GM12878 (cell line): ENCODE measurements around the gene OR5L2. TPM values are rescaled to one million over a fixed set of nuclear protein-coding genes. Genes with fewer than 3 reads are reported as not detected.

Experiments
- ATAC-seq: fragments of 200-7000 bp; cut with Tn5 transposase; 3 replicates; pipeline ENCODE4 v1.9.1; 2020; ENCODE audit warnings: mild to moderate bottlenecking, moderate library complexity
- Bru-seq: library from RNA; stranded (reverse); fragments of 400-500 nt; gene quantifications from one replicate; lab custom pipeline; 2021; lab: Mats Ljungman, UMichigan
- BruChase-seq, 2 experiments: library from RNA; stranded (reverse); fragments of 400-500 nt; gene quantifications; one replicate each; lab custom pipeline; 2021; lab: Mats Ljungman, UMichigan
- BruUV-seq: library from RNA; stranded (reverse); fragments of 400-500 nt; replicated peaks from 2 replicates; lab custom pipeline; 2021; lab: Mats Ljungman, UMichigan
- CTCF ChIA-PET: fragments of 300-600 bp; sonication (Branson Sonifier 250); formaldehyde crosslinking; extraction: SDS; loops from one replicate; lab custom pipeline; 2021; ENCODE audit warnings: inconsistent platforms; lab: Yijun Ruan, JAX
- POLR2A ChIA-PET: fragments of 350-600 bp; formaldehyde crosslinking; extraction: SDS; loops from one replicate; lab custom pipeline; 2021; ENCODE audit warnings: inconsistent platforms; lab: Charles Lee
- RAD21 ChIA-PET: fragments of 300-600 bp; sonication (Branson Sonifier 250); formaldehyde crosslinking; loops from one replicate; lab custom pipeline; 2023; ENCODE audit warnings: antibody characterized with exemption; ENCODE audit not compliant: unreplicated experiment; lab: Charles Lee
- SMC1A ChIA-PET: fragments of 300-600 bp; sonication (Branson Sonifier 250); formaldehyde crosslinking; loops from one replicate; lab custom pipeline; 2023; ENCODE audit not compliant: unreplicated experiment, uncharacterized antibody; lab: Charles Lee
- DNase-seq: peaks from one replicate; pipeline ENCODE4 v3.0.0-alpha.2; 2011; ENCODE audit warnings: low read depth, low spot score
- FAIRE-seq: peaks from 3 replicates; lab custom pipeline; 2011; peaks lifted over from hg19 to GRCh38; lab: Jason Lieb, UNC
- H2AFZ ChIP-seq: 2 replicates; pipeline ENCODE4 v1.6.0; 2011; ENCODE audit warnings: low read depth, low read length, control low read depth; ENCODE audit not compliant: control insufficient read depth
- H3K27ac ChIP-seq: 2 replicates; pipeline ENCODE4 v1.5.1; 2011; ENCODE audit warnings: control low read depth; ENCODE audit not compliant: control insufficient read depth, insufficient read depth
- H3K27me3 ChIP-seq, 2 experiments: replicated peaks in 1 of 2; 2 replicates each; pipeline versions ENCODE4 v1.6.0 to v1.6.1; 2011; ENCODE audit warnings: low read length in 1 of 2; ENCODE audit not compliant: control insufficient read depth in 2 of 2, insufficient read depth in 2 of 2
- H3K36me3 ChIP-seq, 2 experiments: 2 replicates each; pipeline ENCODE4 v1.5.1; 2011; ENCODE audit warnings: low read length in 1 of 2; ENCODE audit not compliant: control insufficient read depth in 2 of 2, insufficient read depth in 2 of 2
- H3K4me1 ChIP-seq: 2 replicates; pipeline ENCODE4 v1.6.1; 2011; ENCODE audit warnings: mild to moderate bottlenecking, low read length, moderate library complexity, mixed read lengths; ENCODE audit not compliant: control insufficient read depth, insufficient read depth
- H3K4me2 ChIP-seq: 2 replicates; pipeline ENCODE4 v1.6.0; 2011; ENCODE audit warnings: control low read depth; ENCODE audit not compliant: control insufficient read depth, insufficient read depth
- H3K4me3 ChIP-seq: fragments of 200-600 bp; sonication (generic); 2 replicates; pipeline ENCODE4 v1.5.1; 2016
- H3K79me2 ChIP-seq: 2 replicates; pipeline ENCODE4 v1.6.0; 2011; ENCODE audit warnings: low read length; ENCODE audit not compliant: control insufficient read depth, insufficient read depth
- H3K9ac ChIP-seq: 2 replicates; pipeline ENCODE4 v1.8.0; 2011; ENCODE audit warnings: low read length, control low read depth, mixed read lengths; ENCODE audit not compliant: control insufficient read depth, insufficient read depth
- H3K9me3 ChIP-seq: replicated peaks from 3 replicates; pipeline ENCODE4 v1.5.1; 2011; ENCODE audit warnings: mild to moderate bottlenecking, low read length; ENCODE audit not compliant: control insufficient read depth, insufficient read depth
- H4K20me1 ChIP-seq: 2 replicates; pipeline ENCODE4 v1.6.0; 2011; ENCODE audit not compliant: control insufficient read depth, insufficient read depth
- MEF2A ChIP-seq: IDR thresholded peaks from 2 replicates; pipeline ENCODE4 v1.6.1; 2011; ENCODE audit warnings: low read depth, mild to moderate bottlenecking, low read length, moderate library complexity; ENCODE audit not compliant: insufficient read depth
- NR2F1 ChIP-seq: fragments of 450-650 bp; conservative IDR thresholded peaks from 2 replicates; pipeline ENCODE4 v1.6.1; 2017; ENCODE audit warnings: mild to moderate bottlenecking
- POLR2AphosphoS2 ChIP-seq: IDR thresholded peaks from 2 replicates; pipeline ENCODE4 v1.6.1; 2011; ENCODE audit warnings: low read depth, mild to moderate bottlenecking, low read length, improper control_type of control experiment, moderate library complexity
- RAD51 ChIP-seq: fragments of 450-650 bp; IDR thresholded peaks from 2 replicates; pipeline ENCODE4 v1.6.1; 2016; ENCODE audit warnings: moderate library complexity, mild to moderate bottlenecking, inconsistent platforms
- SUPT20H ChIP-seq: IDR thresholded peaks from 2 replicates; pipeline ENCODE4 v1.6.1; 2011; ENCODE audit warnings: low read depth, mild to moderate bottlenecking, low read length, moderate library complexity, borderline replicate concordance; ENCODE audit not compliant: control insufficient read depth
- TAF1 ChIP-seq: IDR thresholded peaks from 2 replicates; pipeline ENCODE4 v1.6.1; 2011; ENCODE audit warnings: mild to moderate bottlenecking, low read depth, low read length, borderline replicate concordance
- WRNIP1 ChIP-seq: IDR thresholded peaks from 2 replicates; pipeline ENCODE4 v1.6.1; 2011; ENCODE audit warnings: low read depth, low read length, improper control_type of control experiment, borderline replicate concordance
- in situ Hi-C: fragments of 300-500 bp; cut with MboI; formaldehyde crosslinking; loops from 9 replicates; pipeline ENCODE4 v1.14.3; 2018; ENCODE audit warnings: mixed read lengths
- intact Hi-C: fragments of 100-400 bp; cut with micrococcal nuclease; formaldehyde crosslinking; loops from one replicate; pipeline ENCODE4 v1.14.2; 2022; ENCODE audit not compliant: unreplicated experiment
- long read RNA-seq, 2 experiments: library from polyadenylated mRNA; unstranded; transcript quantifications; one replicate each; pipeline ENCODE4 v2.0.0, GENCODE V29; 2019 to 2020
- polyA minus RNA-seq, 3 experiments: library from RNA; depleted of rRNA, polyadenylated mRNA; stranded (reverse); fragments of >200 nt; gene quantifications; 2 replicates each; pipeline ENCODE4 v1.2.3, GENCODE V29; 2011
- polyA plus RNA-seq, 11 experiments: library from polyadenylated mRNA; depleted of rRNA in 4 of 11; unstranded in 6 of 11; stranded (reverse) in 5 of 11; fragments of >200 nt; fragmentation: Nextera tagmentation in 4 of 11; fragmentation: Illumina TruSeq in 1 of 11; extraction: Ambion mirVana in 4 of 11; extraction: Trizol in 1 of 11; gene quantifications; 1 replicate in 1 of 11; 2 replicates in 10 of 11; pipeline versions ENCODE4 v1.2.1 to v1.2.3, GENCODE V29; 2011 to 2016; ENCODE audit warnings: inconsistent platforms in 2 of 11, missing spikeins in 2 of 11, low read depth in 1 of 11
- total RNA-seq, 4 experiments: library from RNA; depleted of rRNA in 3 of 4; stranded (reverse); fragments of >200 nt in 3 of 4; fragmentation: Illumina TruSeq in 1 of 4; extraction: Trizol in 1 of 4; gene quantifications; 2 replicates each; pipeline versions ENCODE4 v1.2.1 to v1.2.3, GENCODE V29; 2013 to 2021

Gene OR5L2
- not detected in 2 replicates for total RNA-seq (2013; cell fraction: nucleolus; rRNA removed)
- total RNA-seq (2014; rRNA removed) (not detected in 2 replicates), total RNA-seq (2014; rRNA removed; fragmentation: Illumina TruSeq; extraction: Trizol) (not detected in 2 replicates), total RNA-seq (2021) (not detected in 2 replicates), polyA plus RNA-seq (2011; rRNA removed) (not detected in 2 replicates), polyA plus RNA-seq (2014; fragmentation: Illumina TruSeq; extraction: Trizol) (not detected in 2 replicates), polyA plus RNA-seq (2014; fragmentation: Nextera tagmentation; extraction: Ambion mirVana) (not detected), polyA plus RNA-seq (2014; rRNA removed) (not detected in 2 replicates), polyA plus RNA-seq (2016; fragmentation: Nextera tagmentation; extraction: Ambion mirVana) (not detected), polyA minus RNA-seq (2011; rRNA and poly(A)+ RNA removed) (not detected in 2 replicates), Bru-seq, nascent RNA (not detected), BruChase-seq, experiment 1, labeled RNA remaining after a 6-hour chase (not detected), BruChase-seq, experiment 2, labeled RNA remaining after a 2-hour chase (not detected)
- not detected for polyA plus RNA-seq (2011; ENCODE audit: low read depth)
- not detected in 2 replicates for polyA plus RNA-seq (2011; cell fraction: cytosol; rRNA removed)
- not detected in 2 replicates for polyA plus RNA-seq (2011; cell fraction: nucleus; rRNA removed)
- not detected in 2 replicates for polyA plus RNA-seq (2012)
- polyA minus RNA-seq (2011; cell fraction: cytosol; rRNA and poly(A)+ RNA removed), result not detected in 2 replicates
- polyA minus RNA-seq (2011; cell fraction: nucleus; rRNA and poly(A)+ RNA removed), result not detected in 2 replicates
- long read RNA-seq, experiment 1, result 0 reads
- long read RNA-seq, experiment 2, result 0 reads

DNA sequence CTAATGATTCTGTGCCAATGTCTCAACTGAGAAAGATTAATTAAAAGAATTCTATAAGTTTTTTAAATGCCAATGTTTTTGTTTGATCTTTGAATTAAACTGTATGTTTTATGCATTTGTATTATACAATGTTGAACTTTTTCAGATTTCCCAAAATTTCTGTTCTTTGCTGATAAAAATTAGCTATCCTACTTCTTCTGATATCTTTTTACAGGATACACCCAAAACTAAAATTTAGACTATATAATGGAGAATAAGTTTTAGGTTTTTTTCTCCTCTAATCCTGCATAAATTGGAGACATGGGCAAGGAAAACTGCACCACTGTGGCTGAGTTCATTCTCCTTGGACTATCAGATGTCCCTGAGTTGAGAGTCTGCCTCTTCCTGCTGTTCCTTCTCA lies at the start of gene OR5L2:
Gene OR5L2, plus strand, starts transcription at position 301 of the 400 bp plus-strand sequence. Its CDS starts 0 bp downstream, at position 301.
- Histone ChIP-seq H3K27me3 (no peaks in the 10 kb centered on the region), H3K4me2 (no peak within 1 kb of the TSS), H3K36me3 (no peaks in the 10 kb centered on the region), H4K20me1 (no peaks in the 10 kb centered on the region), H3K79me2 (no peaks in the 10 kb centered on the region), H2AFZ (no peak within 1 kb of the TSS), H3K27ac (no peak within 1 kb of the TSS), H3K9me3 (no peaks in the 10 kb centered on the region), H3K4me1 (no peaks in the 10 kb centered on the region), H3K4me3 (no peak within 1 kb of the TSS), H3K9ac (no peak within 1 kb of the TSS)
- DNase-seq (no peak), FAIRE-seq (no peak), ATAC-seq (no peak)
- in situ Hi-C loops, result no loop called here
- intact Hi-C loops, result no loop called here
- ChIA-PET RAD21 (no interaction called here), CTCF (no interaction called here), SMC1A (no interaction called here), POLR2A (no interaction called here)
- no TSS peak for BruUV-seq
- TF ChIP-seq SUPT20H (no peak), RAD51 (no peak), POLR2AphosphoS2 (no peak), MEF2A (no peak), WRNIP1 (no peak), NR2F1 (no peak), TAF1 (no peak)
